Ovary (tissue), 3 donors: ENCODE measurements around the gene SLC37A1.

Experiments used
- CTCF ChIP-seq, 3 donors: fragments of 450-650 bp in 2 of 3; fragments of 200-600 bp in 1 of 3; IDR thresholded peaks; one replicate each; pipeline versions ENCODE4 v1.5.1 to v1.8.0; 2016 to 2022; ENCODE audit warnings: antibody characterized with exemption in 3 of 3, mild to moderate bottlenecking in 1 of 3
- EP300 ChIP-seq: sonication (generic); formaldehyde crosslinking; IDR thresholded peaks from one replicate; pipeline ENCODE4 v1.6.1; 2017; ENCODE audit warnings: antibody characterized with exemption
- POLR2A ChIP-seq: fragments of 450-650 bp; IDR thresholded peaks from one replicate; pipeline ENCODE4 v1.6.1; 2017; ENCODE audit warnings: antibody characterized with exemption, mild to moderate bottlenecking, moderate library complexity
- donor health status: DM: no; HTN: no; CAD: no.

DNA sequence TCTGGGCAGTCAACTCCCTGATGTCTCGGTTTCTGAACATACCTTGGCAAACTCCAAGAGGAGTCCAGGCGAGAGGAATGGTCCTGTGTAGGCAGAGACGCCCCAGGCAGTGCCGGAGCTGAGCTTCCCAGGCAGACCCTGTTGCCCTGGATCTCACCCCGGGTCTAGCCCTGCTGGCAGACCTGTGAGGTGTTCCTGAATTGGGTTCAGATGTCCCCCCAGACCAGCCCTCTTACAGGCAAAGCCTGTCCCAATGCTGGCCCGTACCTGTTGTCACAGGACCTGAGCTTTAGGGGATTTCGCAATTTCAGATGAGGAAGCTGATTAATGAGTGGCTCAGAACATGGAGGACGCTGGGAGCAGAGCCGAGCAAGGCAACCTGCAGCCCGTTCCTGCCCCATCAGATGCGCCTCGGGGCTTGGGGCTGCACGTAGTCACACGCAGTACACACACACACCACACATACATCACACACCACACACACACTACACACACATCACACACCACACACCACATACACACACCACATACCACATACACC, 101.2 kb downstream of the SLC37A1 start:
- TF ChIP-seq CTCF (IDR thresholded peaks at IDR 0.05) (no peak), POLR2A (no peak), EP300 (no peak)
